ENCODE results near the gene LSAMP.
A peak's percentile ranks its signal among the peaks of the same experiment; 100 is the strongest.
"Not testable (repeated sequence)": the region's sequence is repeated elsewhere in the genome, so short reads cannot be mapped to it uniquely, and the experiment has no call there.

The LSAMP gene

DNA sequence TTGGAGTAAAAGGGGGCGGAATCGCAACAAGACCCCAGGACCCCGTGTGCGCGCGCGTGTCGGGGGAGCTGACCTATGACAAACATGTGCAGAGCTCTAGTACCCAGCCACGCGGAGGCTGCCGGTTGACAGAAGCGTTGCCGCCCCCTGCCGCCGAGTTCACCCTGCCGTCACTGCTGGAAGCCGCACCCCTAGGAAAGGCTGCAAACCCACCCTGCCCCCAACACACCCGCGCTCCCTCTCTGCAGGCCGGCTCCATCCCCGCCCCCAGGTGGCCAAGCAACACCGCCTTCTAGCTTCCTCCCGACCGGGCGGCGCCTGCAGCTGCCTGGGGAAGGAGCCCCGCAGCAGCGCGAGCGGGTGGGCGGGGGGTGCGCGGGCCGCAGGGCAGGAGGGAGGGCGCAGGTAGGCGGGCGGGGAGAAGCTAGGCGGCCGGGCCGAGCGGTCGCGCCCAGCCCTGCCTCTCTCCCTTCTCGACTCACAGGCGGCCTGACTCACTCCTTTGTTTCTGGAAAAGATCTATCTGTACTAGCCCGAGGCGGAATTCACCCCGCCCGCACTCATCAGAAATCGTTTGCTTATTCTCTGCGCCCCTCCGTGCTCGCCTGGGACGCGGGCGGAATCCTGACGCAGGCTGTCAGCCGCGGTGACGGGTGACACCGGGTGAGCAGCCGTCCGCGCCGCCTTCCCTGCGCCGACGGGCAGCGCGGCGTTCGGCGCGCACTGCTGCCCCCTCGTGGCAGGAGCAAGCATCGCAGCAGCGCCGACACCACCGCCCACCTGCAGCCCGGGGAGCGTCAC is 661.1 kb downstream of the LSAMP start:
- peak; percentile 97 for DNase-seq

DNA sequence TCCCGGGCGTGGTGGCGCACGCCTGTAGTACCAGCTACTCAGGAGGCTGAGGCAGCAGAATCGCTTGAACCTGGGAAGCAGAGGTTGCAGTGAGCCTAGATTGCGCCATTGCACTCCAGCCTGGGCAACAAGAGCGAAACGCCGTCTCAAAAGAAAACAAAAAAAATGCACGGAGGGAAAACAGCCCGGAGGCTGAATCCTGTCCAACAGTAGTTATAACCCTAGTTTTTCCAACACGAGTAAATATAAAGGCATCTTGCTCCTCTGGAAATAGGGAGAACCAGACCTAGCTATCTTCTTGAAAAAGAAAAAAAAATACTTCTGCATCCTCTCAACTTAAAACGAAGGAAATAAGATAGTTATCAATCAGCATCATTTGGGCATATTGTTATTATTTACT is 661.9 kb downstream of the LSAMP start:
- DNase-seq: not testable (repeated sequence)

DNA sequence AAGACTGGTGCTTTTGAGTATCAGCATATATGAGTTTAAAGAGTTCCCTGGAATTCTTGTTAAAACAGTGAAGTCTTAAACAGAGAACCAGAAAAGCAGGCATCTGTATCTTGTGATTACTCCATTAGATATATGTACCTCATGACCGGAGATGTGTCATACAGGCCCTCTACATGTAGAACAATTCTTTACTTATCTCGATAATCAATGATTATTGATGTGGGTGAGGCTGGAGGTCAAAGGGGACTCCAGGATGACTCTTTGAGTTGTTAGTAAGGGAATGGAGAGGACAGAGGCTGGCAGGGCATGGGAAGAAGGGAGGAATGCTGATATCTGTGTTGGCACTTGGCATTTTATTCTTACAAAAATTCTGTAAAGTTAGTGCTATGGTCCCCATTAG is 666.3 kb downstream of the LSAMP start:
- DNase-seq: no peak

DNA sequence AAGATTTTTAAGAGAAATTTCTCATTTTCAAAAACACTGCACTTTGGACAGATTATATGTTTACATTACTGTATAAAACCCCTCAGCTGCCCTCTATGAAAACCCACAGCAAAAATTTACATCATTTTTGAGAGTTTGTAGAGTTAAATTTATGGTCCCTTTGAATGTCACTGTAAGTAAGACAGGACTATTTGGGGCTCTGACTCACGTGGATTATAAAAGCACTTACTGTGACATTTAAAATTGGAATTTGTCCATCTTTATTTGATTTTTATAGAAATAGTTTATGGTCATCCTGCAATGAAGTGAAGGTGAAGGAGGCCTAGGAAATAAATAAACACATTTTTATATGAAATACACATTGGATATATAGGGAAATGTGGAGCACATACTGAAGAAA is 672.3 kb downstream of the LSAMP start:
- no peak for DNase-seq

DNA sequence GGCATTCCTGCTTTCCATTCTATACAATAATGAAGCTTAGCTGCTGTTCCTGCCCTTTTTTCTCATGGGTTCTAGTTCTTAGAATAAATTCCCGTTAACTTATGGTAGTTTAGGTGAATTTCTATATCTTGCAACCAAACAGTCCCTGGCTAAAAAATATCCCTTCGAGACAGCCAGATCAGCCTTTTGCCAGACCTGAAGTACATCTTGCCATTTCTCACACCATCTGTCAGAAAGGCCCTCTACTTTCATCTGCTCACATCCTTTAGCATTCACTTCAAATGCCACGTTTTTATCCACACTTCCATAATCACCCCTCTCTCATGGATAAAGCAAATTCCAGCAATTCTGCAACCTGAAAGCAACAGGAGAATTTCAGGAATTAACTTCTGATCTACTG is 676.6 kb downstream of the LSAMP start:
- no peak for DNase-seq

DNA sequence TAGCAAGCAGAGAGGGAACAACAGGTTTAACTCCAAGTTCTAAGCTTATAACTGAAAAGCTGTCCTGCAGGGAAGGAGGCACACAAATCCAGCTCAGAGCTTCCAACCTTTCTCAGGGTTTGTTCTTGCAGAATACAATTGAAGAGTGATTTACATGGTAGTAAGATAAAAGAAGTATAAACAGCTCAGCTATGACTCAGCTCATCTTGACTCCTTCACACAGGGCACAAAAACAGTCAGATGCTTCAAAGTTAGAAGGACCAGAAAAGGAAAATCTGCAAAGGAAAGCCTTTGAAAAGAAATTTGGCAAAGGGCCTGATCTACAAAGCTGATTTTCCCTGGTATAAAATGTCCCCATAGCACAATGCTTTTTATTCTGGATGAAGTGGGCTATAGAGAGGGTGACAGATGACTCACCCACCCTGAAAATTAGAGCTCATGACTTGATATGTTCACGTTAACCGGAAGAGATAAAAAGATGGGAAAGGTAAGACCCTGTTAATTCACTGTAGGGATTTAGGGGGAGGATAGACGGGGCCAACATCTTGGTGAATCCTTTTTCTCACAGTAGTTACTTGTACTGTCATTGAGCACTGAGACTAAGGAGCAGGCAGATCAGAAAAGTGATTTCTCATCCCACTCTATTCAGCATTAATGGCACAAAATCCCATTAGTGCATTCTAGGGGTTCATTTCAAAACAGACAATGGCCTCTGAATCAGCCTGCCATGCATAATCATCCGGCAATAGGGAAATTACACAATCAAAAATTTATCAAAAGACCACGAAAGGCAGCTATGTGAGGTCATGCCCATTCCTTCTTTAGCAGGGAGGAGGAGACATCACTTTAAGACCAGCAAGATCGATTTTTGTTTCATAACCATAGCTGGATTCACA is 678.5 kb downstream of the LSAMP start:
- peak; percentile 47 for DNase-seq

DNA sequence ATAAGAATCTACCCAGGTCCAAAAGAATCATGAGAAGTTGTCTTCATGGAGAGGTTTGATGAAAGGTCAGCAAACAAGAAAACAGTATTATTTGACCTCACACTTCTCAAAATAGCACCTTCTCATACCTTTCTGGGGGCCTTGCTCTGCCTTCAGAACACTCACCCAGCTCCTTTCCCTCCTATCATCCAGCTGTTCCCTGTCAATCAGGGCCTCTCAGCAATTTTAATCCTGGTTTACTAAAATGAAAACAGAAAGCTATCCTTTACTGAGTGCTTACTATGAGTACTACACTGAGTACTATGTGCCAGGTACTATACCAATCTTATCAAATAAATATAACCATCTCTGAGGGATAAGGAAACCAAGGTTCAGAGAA is 683.4 kb downstream of the LSAMP start:
- no peak for DNase-seq

DNA sequence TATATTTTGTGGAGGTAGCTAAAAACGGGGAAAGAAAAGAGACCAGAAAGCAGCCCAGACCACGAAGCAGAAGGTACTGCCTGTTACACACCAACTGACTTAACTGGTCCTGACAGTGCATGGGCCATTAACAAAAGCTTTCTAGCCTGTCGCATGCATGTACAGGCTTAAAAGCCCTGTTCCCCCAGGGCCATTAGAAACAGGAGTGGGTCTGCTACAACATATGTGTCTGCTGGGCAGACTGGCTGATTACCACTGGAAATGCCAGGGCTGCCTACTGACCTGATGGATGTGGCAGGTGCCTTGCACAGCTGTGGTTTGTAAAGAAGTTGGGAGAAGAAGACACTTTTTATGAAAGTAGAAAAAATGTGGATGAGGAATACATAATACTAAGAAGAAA is 684.6 kb downstream of the LSAMP start:
- peak; percentile 71 for DNase-seq

DNA sequence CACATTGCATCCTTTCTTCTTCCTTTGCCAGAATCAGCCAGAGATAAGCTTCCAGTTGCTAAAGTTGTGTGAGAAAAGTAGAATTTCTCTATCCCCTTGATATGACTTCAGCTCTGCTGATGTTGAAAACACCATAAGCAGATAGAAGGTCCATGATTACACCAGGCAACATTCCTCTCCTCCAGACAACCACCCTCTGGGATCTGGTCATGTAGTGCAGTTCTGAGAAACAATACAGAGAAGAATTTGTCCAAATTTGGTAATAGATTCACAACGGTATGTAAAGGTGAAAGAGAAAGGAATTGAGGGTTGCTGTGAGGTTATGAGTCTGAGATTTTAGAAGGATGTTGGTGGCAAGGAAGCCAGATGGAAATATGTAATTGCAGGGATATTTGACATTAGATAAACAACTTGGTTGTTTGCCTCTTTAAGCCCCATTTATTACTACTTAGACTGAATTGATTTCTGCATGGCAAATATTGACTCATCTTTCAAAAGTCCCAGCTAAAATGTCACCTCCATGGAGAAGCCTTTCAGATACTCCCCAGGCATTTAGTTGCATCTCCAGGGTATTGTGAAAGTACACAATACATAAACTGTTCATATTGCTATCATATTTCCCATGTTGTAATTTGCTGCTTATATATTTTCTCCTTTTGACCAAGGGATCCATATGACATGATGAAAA is 687.1 kb downstream of the LSAMP start:
- no peak for DNase-seq

DNA sequence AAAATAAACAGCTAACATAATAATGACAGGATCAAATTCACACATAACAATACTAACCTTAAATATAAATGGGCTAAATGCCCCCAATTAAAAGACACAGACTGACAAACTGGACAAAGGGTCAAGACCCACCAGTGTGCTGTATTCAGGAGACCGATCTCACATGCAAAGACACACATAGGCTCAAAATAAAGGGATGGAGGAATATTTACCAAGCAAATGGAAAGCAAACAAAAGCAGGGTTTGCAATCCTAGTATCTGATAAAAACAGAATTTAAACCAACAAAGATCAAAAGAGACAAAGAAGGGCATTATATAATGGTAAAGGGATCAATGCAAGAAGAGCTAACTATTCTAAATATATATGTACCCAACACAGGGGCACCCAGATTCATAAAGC is 692.3 kb downstream of the LSAMP start:
- DNase-seq: not testable (repeated sequence)

Measured in retina (tissue), 1 donor.